ENCODE data around the gene MECP2. TPM values are rescaled to one million over a fixed set of nuclear protein-coding genes. Genes with fewer than 3 reads are reported as not detected.

MECP2 gene
- total and polyA plus RNA-seq, 10 of the 15 experiments (the other 5 are each of a cell fraction or from before 2014, with no cell fraction given), result 1.3 to 32.7 (median 13.7) TPM

GRCh38 chrX:154051201-154051810 lies 46.2 kb downstream of the MECP2 start:
- no peak overlapping the region for H3K27ac ChIP-seq (ENCODE audit: control insufficient read depth, insufficient read depth)
- POLR2A ChIA-PET, result no interaction called here
- in situ Hi-C loops (cut with MboI), result no loop called here

More at GRCh38 chrX:154051201-154051810, 46.2 kb downstream of the MECP2 start:
- Histone ChIP-seq H3K9ac (ENCODE audit: control insufficient read depth, insufficient read depth, low read length) (no peak overlapping the region), H3K36me3 (ENCODE audit: control insufficient read depth in 2 of 2, insufficient read depth in 2 of 2, low read length in 1 of 2) (peaks cover 2 to 3% of the 10 kb centered on the region in 2 experiments; a peak in 3 of 4 replicates), H2AFZ (ENCODE audit: control insufficient read depth, low read depth, low read length) (no peak overlapping the region), H4K20me1 (ENCODE audit: control insufficient read depth, insufficient read depth) (no peaks in the 10 kb centered on the region), H3K4me2 (ENCODE audit: control insufficient read depth, insufficient read depth) (no peak overlapping the region), H3K4me3 (no peak overlapping the region), H3K27me3 (replicated peaks in 1 of 2; ENCODE audit: control insufficient read depth in 2 of 2, insufficient read depth in 2 of 2, low read length in 1 of 2) (no peaks in the 10 kb centered on the region), H3K4me1 (ENCODE audit: control insufficient read depth, insufficient read depth, low read length) (no peaks in the 10 kb centered on the region), H3K79me2 (ENCODE audit: control insufficient read depth, insufficient read depth, low read length) (no peaks in the 10 kb centered on the region; the same call in none of the 2 replicates), H3K9me3 (replicated peaks; ENCODE audit: control insufficient read depth, insufficient read depth, low read length) (no peaks in the 10 kb centered on the region)
- ATAC-seq (peak; percentile 93), DNase-seq (ENCODE audit: low read depth, low spot score) (no peak), FAIRE-seq (no peak)
- WGBS (ENCODE audit: insufficient coverage, insufficient replicate concordance, low lambda C conversion rate, missing lambda C conversion rate), result 18% methylated on average over 8 of the region's 8 CpGs
- TF ChIP-seq E2F4 (IDR thresholded peaks at IDR 0.05; ENCODE audit: low read depth, low read length), result no peak
- TF ChIP-seq SREBF2 (IDR thresholded peaks at IDR 0.05; ENCODE audit: low read length), result no peak
- peak; percentile 51 for TF ChIP-seq ZNF384 (IDR thresholded peaks at IDR 0.05; ENCODE audit: borderline replicate concordance, low read depth, low read length)
- peak; percentile 57; the same call in 1 of the 2 replicates for TF ChIP-seq SMC3 (IDR thresholded peaks at IDR 0.05; ENCODE audit: borderline replicate concordance, low read length)
- TF ChIP-seq CTCF (IDR thresholded peaks at IDR 0.05 in 2 of 3, conservative IDR thresholded peaks at IDR 0.05 in 1 of 3; ENCODE audit: control insufficient read depth in 2 of 3, extremely low read depth in 1 of 3, insufficient read depth in 1 of 3, low read depth in 3 of 3, low read length in 3 of 3), result peak; percentile 74 to 85 (median 78)
- TF ChIP-seq MLLT1 (IDR thresholded peaks at IDR 0.05), result 0 out of 2 replicates have a peak, but pooled peaks have one; percentile 15
- peak; percentile 68 for TF ChIP-seq RAD21 (IDR thresholded peaks at IDR 0.05; ENCODE audit: insufficient read depth, low read depth, low read length)
- 0 out of 3 replicates have a peak, but pooled peaks have one; percentile 23 for TF ChIP-seq POU2F2 (IDR thresholded peaks at IDR 0.05; ENCODE audit: borderline replicate concordance, low read depth, low read length)
- RAD21 ChIA-PET (ENCODE audit: unreplicated experiment), result interaction anchor here (2.0 kb wide), 1 partner anchor 85 kb away, joined by 4 read pairs; no protein-coding TSS in a partner anchor
- no TSS peak for BruUV-seq (replicated peaks)
- intact Hi-C loops (cut with micrococcal nuclease; ENCODE audit: unreplicated experiment), result loop anchor here (5.0 kb wide), 2 partner anchors 39 to 289 kb away; partner anchors contain the start of gene PLXNB3
- CTCF ChIA-PET, result interaction anchor here (1.2 to 2.8 kb wide), 8 partner anchors 9 to 125 kb away, joined by 3 to 9 read pairs (median 4); no protein-coding TSS in a partner anchor
- SMC1A ChIA-PET (ENCODE audit: uncharacterized antibody, unreplicated experiment), result interaction anchor here (2.1 kb wide), 1 partner anchor 10 kb away, joined by 5 read pairs; no protein-coding TSS in a partner anchor

All from GM12878 (cell line).